ENCODE measurements around the gene GABPB2.

GABPB2 gene

GRCh38 chr1:151165281-151165737 is 94.7 kb downstream of the GABPB2 start:
- peak; percentile 17 to 30 for DNase-seq

- DNase-seq = peak; percentile 95 to 97
These were observed 95.4 kb downstream of the GABPB2 start, which contains the start of the genes LYSMD1 and SCNM1 for GRCh38 chr1:151165738-151166504. TSS of gene LYSMD1 (minus strand) at chr1:151165902. CDS start at chr1:151165258, 644 bp downstream. TSS of gene SCNM1 (plus strand) at chr1:151166144. CDS start at chr1:151166153, 9 bp downstream.

- no peak for DNase-seq
These were observed 96.0 kb downstream of the GABPB2 start for GRCh38 chr1:151166505-151166956.

- no peak for DNase-seq
These were observed 96.6 kb downstream of the GABPB2 start for GRCh38 chr1:151167116-151167515.

GRCh38 chr1:151171190-151171589 is 100.6 kb downstream of the GABPB2 start:
- no peak for DNase-seq
